Right lobe of liver (tissue), 4 donors: ENCODE data around the gene KIR2DL3.

Experiments used
- POLR2A ChIP-seq: fragments of 450-650 bp; IDR thresholded peaks from one replicate; pipeline ENCODE4 v1.6.1; 2017; ENCODE audit warnings: antibody characterized with exemption, mild to moderate bottlenecking
- TF ChIP-seq, protein P1 (sequence below), 4 donors: fragments of 200-600 bp in 3 of 4; fragments of 450-650 bp in 1 of 4; IDR thresholded peaks; one replicate each; pipeline versions ENCODE4 v1.5.1 to v1.8.0; 2016 to 2022; ENCODE audit warnings: antibody characterized with exemption in 4 of 4, mild to moderate bottlenecking in 2 of 4
- donor health status: DM: no; HTN: no; CAD: no.
- donor health status: DM: no; HTN: no; CAD: no.
- donor health status: DM: no; HTN: yes; CAD: no.

DNA sequence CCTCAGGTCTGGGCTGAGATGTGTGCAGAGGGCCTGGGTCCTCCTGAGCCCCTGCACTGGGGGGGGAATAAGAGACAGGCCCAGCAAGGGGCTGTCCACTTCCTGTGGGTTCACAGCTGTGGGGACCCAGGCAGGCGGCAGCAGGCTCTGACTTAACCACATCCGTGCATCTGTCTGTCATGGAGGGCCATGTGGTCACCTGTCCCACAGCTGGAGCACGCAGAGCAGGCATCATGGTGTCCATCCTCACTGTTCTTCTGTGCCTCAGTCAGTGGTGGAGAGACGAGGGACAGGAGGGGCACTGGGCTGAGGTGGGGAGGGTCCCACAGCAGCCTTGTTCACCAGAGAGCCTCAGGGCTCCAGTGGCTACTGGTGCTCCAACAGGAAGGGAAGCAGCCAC lies 30.4 kb upstream of the KIR2DL3 start:
- TF ChIP-seq, protein P1, sequence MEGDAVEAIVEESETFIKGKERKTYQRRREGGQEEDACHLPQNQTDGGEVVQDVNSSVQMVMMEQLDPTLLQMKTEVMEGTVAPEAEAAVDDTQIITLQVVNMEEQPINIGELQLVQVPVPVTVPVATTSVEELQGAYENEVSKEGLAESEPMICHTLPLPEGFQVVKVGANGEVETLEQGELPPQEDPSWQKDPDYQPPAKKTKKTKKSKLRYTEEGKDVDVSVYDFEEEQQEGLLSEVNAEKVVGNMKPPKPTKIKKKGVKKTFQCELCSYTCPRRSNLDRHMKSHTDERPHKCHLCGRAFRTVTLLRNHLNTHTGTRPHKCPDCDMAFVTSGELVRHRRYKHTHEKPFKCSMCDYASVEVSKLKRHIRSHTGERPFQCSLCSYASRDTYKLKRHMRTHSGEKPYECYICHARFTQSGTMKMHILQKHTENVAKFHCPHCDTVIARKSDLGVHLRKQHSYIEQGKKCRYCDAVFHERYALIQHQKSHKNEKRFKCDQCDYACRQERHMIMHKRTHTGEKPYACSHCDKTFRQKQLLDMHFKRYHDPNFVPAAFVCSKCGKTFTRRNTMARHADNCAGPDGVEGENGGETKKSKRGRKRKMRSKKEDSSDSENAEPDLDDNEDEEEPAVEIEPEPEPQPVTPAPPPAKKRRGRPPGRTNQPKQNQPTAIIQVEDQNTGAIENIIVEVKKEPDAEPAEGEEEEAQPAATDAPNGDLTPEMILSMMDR (IDR thresholded peaks at IDR 0.05), result no peak
- no peak for TF ChIP-seq POLR2A
